ENCODE data around the gene STC2.

STC2 gene

DNA sequence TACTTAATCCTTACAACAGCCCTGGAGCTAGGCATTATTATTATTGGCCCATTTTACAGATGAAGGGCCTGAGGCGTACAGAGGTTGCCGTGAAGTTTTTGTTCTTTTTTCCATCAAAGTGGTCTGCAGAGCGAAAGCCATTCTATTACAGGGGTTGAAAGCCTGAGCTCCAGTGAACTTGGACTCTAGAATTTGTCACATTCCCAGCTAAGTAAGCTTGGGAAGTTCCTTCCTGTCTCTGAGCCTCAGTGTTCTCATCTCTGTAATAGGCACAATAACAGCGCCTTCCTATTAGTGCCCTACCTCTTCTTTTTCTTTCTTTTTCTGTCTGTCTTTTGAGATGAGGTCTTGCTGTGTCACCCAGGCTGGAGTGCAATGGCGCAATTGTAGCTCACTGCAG lies 49.0 kb downstream of the STC2 start:
- no CpG with 5 or more reads among the region's 5 CpGs for WGBS, 2 donors (ENCODE audit: extremely low coverage in 2 of 2, insufficient read length in 2 of 2, insufficient replicate concordance in 1 of 2)

DNA sequence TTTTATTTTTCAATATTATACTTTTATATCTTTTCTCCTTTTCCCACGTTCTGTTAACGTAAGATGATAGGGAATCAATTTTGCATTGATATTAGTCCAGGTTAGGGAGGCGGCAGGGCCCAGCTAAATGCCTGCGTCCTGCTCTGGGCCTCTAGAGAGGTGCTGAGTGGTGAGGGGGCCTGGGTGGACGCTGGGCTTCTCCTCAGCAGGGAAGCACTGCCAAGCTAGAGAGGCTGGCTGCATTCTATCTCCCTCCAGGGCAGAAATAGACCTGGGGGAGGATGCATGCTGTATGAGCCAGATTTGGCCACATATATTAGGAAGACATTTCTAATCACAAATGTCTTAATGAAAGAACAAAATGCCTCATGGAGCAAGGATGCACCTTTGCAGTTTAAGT lies 49.6 kb downstream of the STC2 start:
- H2BK120ac ChIP-seq (ENCODE audit: low read depth, low read length): no peak overlapping the region
- no peak overlapping the region for H2BK15ac ChIP-seq (ENCODE audit: low read length)
- no peak overlapping the region for H2BK12ac ChIP-seq (ENCODE audit: low read length)
- no peak overlapping the region for H3K27ac ChIP-seq (replicated peaks; ENCODE audit: low read length)
- no peak overlapping the region for H4K8ac ChIP-seq (ENCODE audit: low read depth, low read length)
- no peak overlapping the region for H2AK5ac ChIP-seq (ENCODE audit: low read depth, low read length)
- H3K79me1 ChIP-seq (ENCODE audit: low read depth, low read length): no peaks in the 10 kb centered on the region
- H3K23ac ChIP-seq (ENCODE audit: low read depth, low read length, poor library complexity): no peak overlapping the region
- WGBS, 2 donors (ENCODE audit: extremely low coverage in 2 of 2, insufficient read length in 2 of 2, insufficient replicate concordance in 1 of 2): no CpG with 5 or more reads among the region's 5 CpGs
- no peak overlapping the region for H3K4me2 ChIP-seq (ENCODE audit: insufficient read depth, low read length, poor library complexity, severe bottlenecking)
- H3K14ac ChIP-seq (ENCODE audit: low read length): no peak overlapping the region
- peaks cover 2 to 3% of the 10 kb centered on the region in 2 donors for H3K4me1 ChIP-seq (ENCODE audit: control insufficient read depth in 2 of 2, insufficient read depth in 1 of 2, low read depth in 1 of 2, low read length in 2 of 2)
- H3K9me3 ChIP-seq (replicated peaks in 1 of 2; ENCODE audit: control insufficient read depth in 2 of 2, insufficient read depth in 1 of 2, low read depth in 1 of 2, low read length in 2 of 2): no peaks in the 10 kb centered on the region
- no peak overlapping the region for H2AFZ ChIP-seq (ENCODE audit: low read length)
- no peak overlapping the region for H3K18ac ChIP-seq (ENCODE audit: low read length)
- no peaks in the 10 kb centered on the region for H3K36me3 ChIP-seq (replicated peaks in 1 of 2; ENCODE audit: control insufficient read depth in 2 of 2, insufficient read depth in 2 of 2, low read length in 2 of 2)
- no peak overlapping the region for H3K4ac ChIP-seq (ENCODE audit: low read length)
- H3K9ac ChIP-seq (ENCODE audit: low read depth, low read length, poor library complexity): no peak overlapping the region
- no peak for DNase-seq (ENCODE audit: low spot score)
- no peak overlapping the region for H4K91ac ChIP-seq (ENCODE audit: low read depth, low read length, poor library complexity)
- no peak overlapping the region for H2BK5ac ChIP-seq (ENCODE audit: low read length)
- H3K4me3 ChIP-seq (ENCODE audit: low read length in 2 of 2): no peak overlapping the region
- H3K27me3 ChIP-seq (ENCODE audit: control insufficient read depth in 3 of 3, insufficient read depth in 3 of 3, low read depth in 1 of 3, low read length in 3 of 3): peaks cover 0 to 35% (median 10%) of the 10 kb centered on the region in 3 experiments

More for the DNA sequence above, 49.0 kb downstream of the STC2 start:
- Histone ChIP-seq H3K36me3 (replicated peaks in 1 of 2; ENCODE audit: control insufficient read depth in 2 of 2, insufficient read depth in 2 of 2, low read length in 2 of 2) (no peaks in the 10 kb centered on the region), H2BK5ac (ENCODE audit: low read length) (no peak overlapping the region), H4K91ac (ENCODE audit: low read depth, low read length, poor library complexity) (no peak overlapping the region), H2BK15ac (ENCODE audit: low read length) (no peak overlapping the region), H3K27ac (replicated peaks; ENCODE audit: low read length) (no peak overlapping the region), H3K4ac (ENCODE audit: low read length) (no peak overlapping the region), H2AK5ac (ENCODE audit: low read depth, low read length) (no peak overlapping the region), H4K8ac (ENCODE audit: low read depth, low read length) (no peak overlapping the region), H3K4me2 (ENCODE audit: insufficient read depth, low read length, poor library complexity, severe bottlenecking) (no peak overlapping the region), H3K9ac (ENCODE audit: low read depth, low read length, poor library complexity) (no peak overlapping the region), H2BK12ac (ENCODE audit: low read length) (no peak overlapping the region), H3K4me1 (ENCODE audit: control insufficient read depth in 2 of 2, insufficient read depth in 1 of 2, low read depth in 1 of 2, low read length in 2 of 2) (peaks cover 4% of the 10 kb centered on the region in 2 donors), H3K27me3 (ENCODE audit: control insufficient read depth in 3 of 3, insufficient read depth in 3 of 3, low read depth in 1 of 3, low read length in 3 of 3) (peaks cover 0 to 39% (median 14%) of the 10 kb centered on the region in 3 experiments), H3K4me3 (ENCODE audit: low read length in 2 of 2) (no peak overlapping the region), H3K23ac (ENCODE audit: low read depth, low read length, poor library complexity) (no peak overlapping the region), H2BK120ac (ENCODE audit: low read depth, low read length) (no peak overlapping the region), H3K79me1 (ENCODE audit: low read depth, low read length) (no peaks in the 10 kb centered on the region), H2AFZ (ENCODE audit: low read length) (no peak overlapping the region), H3K14ac (ENCODE audit: low read length) (no peak overlapping the region), H3K18ac (ENCODE audit: low read length) (no peak overlapping the region), H3K9me3 (replicated peaks in 1 of 2; ENCODE audit: control insufficient read depth in 2 of 2, insufficient read depth in 1 of 2, low read depth in 1 of 2, low read length in 2 of 2) (peaks cover 3% of the 10 kb centered on the region in 2 donors)
- no peak for DNase-seq (ENCODE audit: low spot score)

DNA sequence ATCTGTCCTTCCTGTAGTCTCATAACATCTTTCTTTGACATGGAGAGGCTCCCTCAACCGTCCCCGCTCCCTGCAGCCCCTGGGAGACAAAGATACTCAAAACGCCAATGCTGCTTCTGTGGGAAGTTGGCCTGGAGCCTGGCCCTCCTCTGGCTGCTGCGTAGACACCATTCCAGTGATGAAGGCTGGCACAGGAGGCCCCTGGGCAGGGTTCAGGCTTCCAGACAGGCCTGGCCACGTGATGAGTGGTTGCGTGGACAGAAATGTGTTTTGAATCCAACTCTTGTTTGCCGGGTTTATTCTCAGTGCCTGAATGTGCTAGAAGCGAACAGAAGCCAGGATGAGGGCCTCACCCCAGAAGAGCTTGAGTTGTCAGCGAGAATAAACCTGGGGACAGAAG lies 50.0 kb downstream of the STC2 start:
- H3K27ac ChIP-seq (replicated peaks; ENCODE audit: low read length): no peak overlapping the region
- H3K27me3 ChIP-seq (ENCODE audit: control insufficient read depth in 3 of 3, insufficient read depth in 3 of 3, low read depth in 1 of 3, low read length in 3 of 3): peaks cover 0 to 30% (median 5%) of the 10 kb centered on the region in 3 experiments
- H2AFZ ChIP-seq (ENCODE audit: low read length): no peak overlapping the region

DNA sequence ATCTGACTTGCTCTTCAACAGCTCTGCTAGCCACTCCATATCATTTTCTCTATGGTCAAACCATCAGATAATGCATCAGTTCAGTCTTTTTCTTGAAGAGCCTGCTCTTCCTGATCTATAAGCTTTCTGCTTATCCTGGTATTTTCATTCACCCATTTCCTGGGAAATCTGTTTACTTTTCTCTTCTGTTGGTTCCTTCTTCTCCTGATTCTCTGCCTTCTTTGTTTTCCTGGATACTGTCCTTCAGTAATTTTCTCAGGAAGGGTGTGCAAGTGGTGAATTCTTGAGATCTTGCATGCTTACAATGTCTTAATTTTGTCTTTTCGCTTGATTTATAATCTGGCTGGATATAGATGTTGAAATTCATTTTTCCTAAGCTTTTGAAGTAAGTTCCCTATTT lies 53.4 kb downstream of the STC2 start:
- Histone ChIP-seq H3K18ac (ENCODE audit: low read length) (no peak overlapping the region), H3K4me1 (ENCODE audit: control insufficient read depth in 2 of 2, insufficient read depth in 1 of 2, low read depth in 1 of 2, low read length in 2 of 2) (no peaks in the 10 kb centered on the region), H2AK5ac (ENCODE audit: low read depth, low read length) (no peak overlapping the region), H3K4me3 (ENCODE audit: low read length in 2 of 2) (no peak overlapping the region), H3K4me2 (ENCODE audit: insufficient read depth, low read length, poor library complexity, severe bottlenecking) (no peak overlapping the region), H2BK12ac (ENCODE audit: low read length) (no peak overlapping the region), H3K4ac (ENCODE audit: low read length) (no peak overlapping the region), H3K36me3 (replicated peaks in 1 of 2; ENCODE audit: control insufficient read depth in 2 of 2, insufficient read depth in 2 of 2, low read length in 2 of 2) (no peaks in the 10 kb centered on the region), H4K91ac (ENCODE audit: low read depth, low read length, poor library complexity) (no peak overlapping the region), H3K9ac (ENCODE audit: low read depth, low read length, poor library complexity) (no peak overlapping the region), H4K8ac (ENCODE audit: low read depth, low read length) (no peak overlapping the region), H2AFZ (ENCODE audit: low read length) (no peak overlapping the region), H2BK15ac (ENCODE audit: low read length) (no peak overlapping the region), H3K27me3 (ENCODE audit: control insufficient read depth in 3 of 3, insufficient read depth in 3 of 3, low read depth in 1 of 3, low read length in 3 of 3) (peaks cover 0 to 18% (median 0%) of the 10 kb centered on the region in 3 experiments), H2BK5ac (ENCODE audit: low read length) (no peak overlapping the region), H3K79me1 (ENCODE audit: low read depth, low read length) (no peaks in the 10 kb centered on the region), H3K27ac (replicated peaks; ENCODE audit: low read length) (no peak overlapping the region), H2BK120ac (ENCODE audit: low read depth, low read length) (no peak overlapping the region), H3K14ac (ENCODE audit: low read length) (no peak overlapping the region), H3K9me3 (replicated peaks in 1 of 2; ENCODE audit: control insufficient read depth in 2 of 2, insufficient read depth in 1 of 2, low read depth in 1 of 2, low read length in 2 of 2) (no peaks in the 10 kb centered on the region), H3K23ac (ENCODE audit: low read depth, low read length, poor library complexity) (no peak overlapping the region)
- WGBS, 2 donors (ENCODE audit: extremely low coverage in 2 of 2, insufficient read length in 2 of 2, insufficient replicate concordance in 1 of 2): no CpG with 5 or more reads among the region's 1 CpG
- DNase-seq (ENCODE audit: low spot score): no peak

More for the DNA sequence above, 50.0 kb downstream of the STC2 start:
- Histone ChIP-seq H3K4me2 (ENCODE audit: insufficient read depth, low read length, poor library complexity, severe bottlenecking) (no peak overlapping the region), H3K4ac (ENCODE audit: low read length) (no peak overlapping the region), H3K36me3 (replicated peaks in 1 of 2; ENCODE audit: control insufficient read depth in 2 of 2, insufficient read depth in 2 of 2, low read length in 2 of 2) (no peaks in the 10 kb centered on the region), H2BK15ac (ENCODE audit: low read length) (no peak overlapping the region), H3K9ac (ENCODE audit: low read depth, low read length, poor library complexity) (no peak overlapping the region), H3K23ac (ENCODE audit: low read depth, low read length, poor library complexity) (no peak overlapping the region), H2BK5ac (ENCODE audit: low read length) (no peak overlapping the region), H3K18ac (ENCODE audit: low read length) (no peak overlapping the region), H2AK5ac (ENCODE audit: low read depth, low read length) (no peak overlapping the region), H2BK12ac (ENCODE audit: low read length) (no peak overlapping the region), H3K9me3 (replicated peaks in 1 of 2; ENCODE audit: control insufficient read depth in 2 of 2, insufficient read depth in 1 of 2, low read depth in 1 of 2, low read length in 2 of 2) (no peaks in the 10 kb centered on the region), H4K8ac (ENCODE audit: low read depth, low read length) (no peak overlapping the region), H2BK120ac (ENCODE audit: low read depth, low read length) (no peak overlapping the region), H3K4me3 (ENCODE audit: low read length in 2 of 2) (no peak overlapping the region), H3K14ac (ENCODE audit: low read length) (no peak overlapping the region), H3K4me1 (ENCODE audit: control insufficient read depth in 2 of 2, insufficient read depth in 1 of 2, low read depth in 1 of 2, low read length in 2 of 2) (no peaks in the 10 kb centered on the region), H3K79me1 (ENCODE audit: low read depth, low read length) (no peaks in the 10 kb centered on the region), H4K91ac (ENCODE audit: low read depth, low read length, poor library complexity) (no peak overlapping the region)
- no CpG with 5 or more reads among the region's 9 CpGs for WGBS, 2 donors (ENCODE audit: extremely low coverage in 2 of 2, insufficient read length in 2 of 2, insufficient replicate concordance in 1 of 2)
- no peak for DNase-seq (ENCODE audit: low spot score)

All from neuronal stem cell (in vitro differentiated cells).